Loucy (cell line): Measurements from ENCODE around the gene INTS6.

ENCODE experiments used
- H2AFZ ChIP-seq: fragments of 200-600 bp; sonication (generic); 2 replicates; pipeline ENCODE4 v1.6.0; 2016; ENCODE audit warnings: antibody characterized with exemption, mild to moderate bottlenecking, low read length, moderate library complexity
- H3F3A ChIP-seq: fragments of 200-600 bp; 2 replicates; pipeline ENCODE4 v1.6.0; 2016; ENCODE audit warnings: antibody characterized with exemption, low read depth, mild to moderate bottlenecking
- H3K27me3 ChIP-seq: fragments of 200-600 bp; sonication (generic); 2 replicates; pipeline ENCODE4 v1.6.1; 2014; ENCODE audit warnings: low read length, mild to moderate bottlenecking; ENCODE audit not compliant: insufficient read depth, poor library complexity, severe bottlenecking
- H3K36me3 ChIP-seq: fragments of 200-600 bp; sonication (generic); 2 replicates; pipeline ENCODE4 v1.6.1; 2016; ENCODE audit warnings: low read length; ENCODE audit not compliant: insufficient read depth
- H3K4me1 ChIP-seq: fragments of 200-600 bp; sonication (generic); 2 replicates; pipeline ENCODE4 v1.5.1; 2014; ENCODE audit warnings: low read length, mild to moderate bottlenecking; ENCODE audit not compliant: insufficient read depth, poor library complexity, severe bottlenecking
- H3K4me2 ChIP-seq: fragments of 200-600 bp; sonication (generic); 2 replicates; pipeline ENCODE4 v1.6.0; 2014; ENCODE audit warnings: antibody characterized with exemption, low read length, low read depth, mild to moderate bottlenecking; ENCODE audit not compliant: poor library complexity, severe bottlenecking
- H3K4me3 ChIP-seq: fragments of 200-600 bp; sonication (generic); 2 replicates; pipeline ENCODE4 v1.5.1; 2014; ENCODE audit warnings: low read length, mild to moderate bottlenecking, mixed read lengths; ENCODE audit not compliant: poor library complexity, severe bottlenecking
- H3K79me2 ChIP-seq: fragments of 200-600 bp; sonication (generic); 2 replicates; pipeline ENCODE4 v1.6.1; 2014; ENCODE audit warnings: low read length; ENCODE audit not compliant: insufficient read depth
- H3K9ac ChIP-seq: fragments of 200-600 bp; sonication (generic); 2 replicates; pipeline ENCODE4 v1.6.0; 2014; ENCODE audit warnings: mild to moderate bottlenecking, low read depth, low read length, moderate library complexity; ENCODE audit not compliant: poor library complexity, severe bottlenecking
- H3K9me2 ChIP-seq: fragments of 200-600 bp; sonication (generic); replicated peaks from 2 replicates; pipeline ENCODE4 v1.6.1; 2016; ENCODE audit warnings: low read depth, low read length, mixed read lengths
- H3K9me3 ChIP-seq: fragments of 200-600 bp; sonication (generic); 2 replicates; pipeline ENCODE4 v1.6.1; 2014; ENCODE audit warnings: mild to moderate bottlenecking, antibody characterized with exemption, low read length, low read depth; ENCODE audit not compliant: insufficient read depth
- H4K20me1 ChIP-seq: fragments of 200-600 bp; sonication (generic); 2 replicates; pipeline ENCODE4 v1.6.0; 2014; ENCODE audit warnings: antibody characterized with exemption, low read length, mild to moderate bottlenecking; ENCODE audit not compliant: insufficient read depth, poor library complexity, severe bottlenecking
- EZH2phosphoT487 ChIP-seq: fragments of 200-600 bp; IDR thresholded peaks from 2 replicates; pipeline ENCODE4 v1.6.1; 2018; ENCODE audit warnings: antibody characterized with exemption, mild to moderate bottlenecking, moderate library complexity, borderline replicate concordance
- TF ChIP-seq, protein P1 (sequence below): fragments of 200-600 bp; sonication (generic); conservative IDR thresholded peaks from 2 replicates; pipeline ENCODE4 v1.5.1; 2014; ENCODE audit warnings: mild to moderate bottlenecking, antibody characterized with exemption, low read length

Gene INTS6

DNA sequence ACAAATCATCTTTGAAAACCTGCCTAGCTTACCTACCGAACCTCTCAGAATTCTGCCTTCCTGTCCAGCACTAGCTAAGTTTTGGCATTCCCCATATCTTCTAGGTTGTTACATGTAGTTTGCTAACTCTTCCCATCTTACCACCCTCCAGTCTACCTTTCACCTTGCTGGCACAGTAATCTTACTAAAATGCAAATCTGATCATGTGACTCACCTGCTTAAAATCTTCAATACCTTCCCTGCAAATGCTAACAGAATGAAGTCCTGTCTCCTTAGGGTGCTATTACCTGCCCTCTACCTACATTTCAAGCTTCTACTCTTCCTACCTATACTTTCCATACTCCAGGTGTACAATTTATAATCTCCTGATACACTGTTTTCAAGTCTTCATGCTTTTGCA is 30.4 kb downstream of the INTS6 start:
- Histone ChIP-seq H3K9ac (no peak overlapping the region), H3K36me3 (peaks cover 24% of the 10 kb centered on the region)

DNA sequence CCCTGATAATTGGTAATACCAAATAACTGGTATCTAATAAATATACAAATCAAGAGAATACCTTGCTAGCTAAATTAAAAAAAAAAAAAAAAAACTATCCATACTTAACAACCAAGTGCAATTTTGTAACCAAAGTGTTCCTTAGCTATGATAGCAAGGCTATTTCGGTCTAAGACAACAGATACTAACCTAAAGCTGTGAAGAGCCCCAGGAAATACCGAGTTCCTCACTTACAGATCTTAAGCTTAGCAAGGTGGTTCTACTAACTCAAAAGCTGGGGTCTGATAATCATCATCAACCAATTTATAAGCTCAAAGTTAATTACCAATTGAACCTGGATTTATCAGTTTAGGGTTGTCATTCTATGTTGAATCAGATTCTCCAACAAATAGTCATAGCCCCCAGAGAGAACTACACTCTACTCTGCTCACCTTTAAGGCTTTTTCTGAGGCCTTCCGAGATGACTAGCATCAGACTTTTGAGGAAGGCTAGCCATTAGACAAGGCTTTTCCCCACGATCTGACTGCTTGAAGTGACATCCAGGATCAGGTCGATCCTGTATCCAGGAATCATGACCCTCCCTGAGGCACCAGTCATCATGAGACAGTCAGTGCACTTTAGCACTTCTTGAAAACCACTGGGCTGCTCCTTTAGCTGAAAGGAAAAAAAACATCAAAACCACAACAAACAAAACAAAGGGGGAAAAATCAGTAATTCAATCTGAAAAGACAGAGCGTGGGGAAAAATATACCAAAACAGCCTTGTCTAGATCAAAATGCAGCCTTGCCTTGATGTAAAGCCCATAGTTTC is 31.9 kb downstream of the INTS6 start:
- Histone ChIP-seq H3K27me3 (no peaks in the 10 kb centered on the region), H3K4me2 (no peak overlapping the region), H3K4me1 (peaks cover 5% of the 10 kb centered on the region), H3K9ac (no peak overlapping the region), H3K4me3 (no peak overlapping the region), H3K9me2 (no peaks in the 10 kb centered on the region), H2AFZ (no peak overlapping the region), H3K36me3 (peaks cover 33% of the 10 kb centered on the region; the same call in 1 of the 2 replicates), H4K20me1 (peaks cover 19% of the 10 kb centered on the region), H3F3A (no peaks in the 10 kb centered on the region), H3K9me3 (peaks cover 5% of the 10 kb centered on the region; the same call in 1 of the 2 replicates), H3K79me2 (peaks cover 79% of the 10 kb centered on the region; the same call in 1 of the 2 replicates)
- TF ChIP-seq EZH2phosphoT487 = no peak
- TF ChIP-seq, protein P1, sequence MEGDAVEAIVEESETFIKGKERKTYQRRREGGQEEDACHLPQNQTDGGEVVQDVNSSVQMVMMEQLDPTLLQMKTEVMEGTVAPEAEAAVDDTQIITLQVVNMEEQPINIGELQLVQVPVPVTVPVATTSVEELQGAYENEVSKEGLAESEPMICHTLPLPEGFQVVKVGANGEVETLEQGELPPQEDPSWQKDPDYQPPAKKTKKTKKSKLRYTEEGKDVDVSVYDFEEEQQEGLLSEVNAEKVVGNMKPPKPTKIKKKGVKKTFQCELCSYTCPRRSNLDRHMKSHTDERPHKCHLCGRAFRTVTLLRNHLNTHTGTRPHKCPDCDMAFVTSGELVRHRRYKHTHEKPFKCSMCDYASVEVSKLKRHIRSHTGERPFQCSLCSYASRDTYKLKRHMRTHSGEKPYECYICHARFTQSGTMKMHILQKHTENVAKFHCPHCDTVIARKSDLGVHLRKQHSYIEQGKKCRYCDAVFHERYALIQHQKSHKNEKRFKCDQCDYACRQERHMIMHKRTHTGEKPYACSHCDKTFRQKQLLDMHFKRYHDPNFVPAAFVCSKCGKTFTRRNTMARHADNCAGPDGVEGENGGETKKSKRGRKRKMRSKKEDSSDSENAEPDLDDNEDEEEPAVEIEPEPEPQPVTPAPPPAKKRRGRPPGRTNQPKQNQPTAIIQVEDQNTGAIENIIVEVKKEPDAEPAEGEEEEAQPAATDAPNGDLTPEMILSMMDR = no peak

More for the DNA sequence above, 30.4 kb downstream of the INTS6 start:
- Histone ChIP-seq H3F3A (no peaks in the 10 kb centered on the region), H3K4me3 (no peak overlapping the region), H3K9me2 (no peaks in the 10 kb centered on the region), H2AFZ (no peak overlapping the region), H3K79me2 (peaks cover 81% of the 10 kb centered on the region; the same call in 1 of the 2 replicates), H3K9me3 (no peaks in the 10 kb centered on the region), H3K27me3 (no peaks in the 10 kb centered on the region), H4K20me1 (peaks cover 19% of the 10 kb centered on the region), H3K4me1 (peaks cover 5% of the 10 kb centered on the region), H3K4me2 (no peak overlapping the region)
- TF ChIP-seq EZH2phosphoT487 = no peak
- TF ChIP-seq, protein P1 = no peak

DNA sequence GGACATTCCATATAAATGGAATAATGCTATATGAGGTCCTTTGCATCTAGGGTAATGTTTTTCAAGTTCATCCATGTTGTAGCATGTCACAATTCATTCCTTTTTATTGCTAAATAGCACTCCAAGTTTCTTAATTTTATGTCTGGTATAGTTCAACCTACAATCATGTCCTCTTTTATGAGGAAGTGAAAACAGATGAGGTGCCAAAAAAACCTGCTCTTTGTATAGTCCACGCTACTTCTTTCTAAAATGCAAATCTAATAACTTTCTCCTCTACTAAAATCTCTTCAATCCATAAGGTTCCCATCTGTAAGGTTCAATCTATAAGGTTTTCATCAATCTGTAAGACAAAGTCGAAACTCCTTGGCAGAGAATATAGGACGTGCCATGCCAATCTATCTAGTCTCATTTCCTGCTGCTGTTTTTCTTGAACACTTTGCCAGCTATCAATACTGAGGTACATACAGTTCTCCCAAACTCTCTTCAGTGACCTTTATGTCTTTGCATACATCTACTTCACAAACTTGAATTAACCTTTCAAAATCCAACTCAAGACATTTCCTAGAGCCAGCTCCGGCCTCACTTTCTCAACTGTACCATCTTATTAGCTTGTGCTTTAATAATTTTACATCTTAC is 33.7 kb downstream of the INTS6 start:
- Histone ChIP-seq H3K9me3 (peaks cover 8% of the 10 kb centered on the region; the same call in 1 of the 2 replicates), H3K4me2 (no peak overlapping the region), H3K4me1 (peaks cover 5% of the 10 kb centered on the region), H4K20me1 (peaks cover 16% of the 10 kb centered on the region), H3K79me2 (peaks cover 66% of the 10 kb centered on the region; the same call in 1 of the 2 replicates), H3F3A (no peaks in the 10 kb centered on the region), H3K4me3 (no peak overlapping the region), H3K9ac (no peak overlapping the region), H3K27me3 (no peaks in the 10 kb centered on the region), H2AFZ (no peak overlapping the region), H3K9me2 (no peaks in the 10 kb centered on the region), H3K36me3 (peaks cover 40% of the 10 kb centered on the region; the same call in 1 of the 2 replicates)
- no peak for TF ChIP-seq EZH2phosphoT487
- TF ChIP-seq, protein P1 = no peak
